WTC11 (cell line): Measurements from ENCODE around the gene TBX4. TPM values are rescaled to one million over a fixed set of nuclear protein-coding genes. Genes with fewer than 3 reads are reported as not detected.

ENCODE experiments used
- ATAC-seq: fragments of 200-7000 bp; cut with Tn5 transposase; 2 replicates; pipeline ENCODE4 v1.10.0; 2021; ENCODE audit warnings: mild to moderate bottlenecking, moderate library complexity
- CTCF ChIA-PET: fragments of 300-600 bp; sonication (Branson Sonifier 250); formaldehyde crosslinking; loops from one replicate; lab custom pipeline; 2021; ENCODE audit warnings: antibody characterized with exemption; lab: Charles Lee
- POLR2A ChIA-PET: fragments of 350-600 bp; sonication (Branson Sonifier 250); formaldehyde crosslinking; loops from one replicate; lab custom pipeline; 2021; ENCODE audit warnings: antibody characterized with exemption; lab: Charles Lee
- DNase-seq: peaks from one replicate; pipeline ENCODE4 v3.0.0; 2021; ENCODE audit warnings: low spot score
- H3K27ac Mint-ChIP-seq: 2 replicates; pipeline ENCODE4 v1.8.0; 2021; ENCODE audit warnings: mixed read lengths
- H3K27me3 Mint-ChIP-seq: 2 replicates; pipeline ENCODE4 v1.8.0; 2021; ENCODE audit warnings: low read depth, mild to moderate bottlenecking, moderate library complexity, mixed read lengths
- H3K36me3 Mint-ChIP-seq: 2 replicates; pipeline ENCODE4 v1.8.0; 2021; ENCODE audit warnings: mixed read lengths
- H3K4me1 Mint-ChIP-seq: 2 replicates; pipeline ENCODE4 v1.8.0; 2022; ENCODE audit warnings: mixed read lengths
- H3K4me3 Mint-ChIP-seq: 2 replicates; pipeline ENCODE4 v1.8.0; 2021; ENCODE audit warnings: mild to moderate bottlenecking, moderate library complexity, mixed read lengths
- H3K9me3 Mint-ChIP-seq: 2 replicates; pipeline ENCODE4 v1.8.0; 2021; ENCODE audit warnings: mixed read lengths
- AFF4 ChIP-seq: sonication (generic); formaldehyde crosslinking; IDR thresholded peaks from 2 replicates; pipeline ENCODE4 v1.8.1; 2023; ENCODE audit warnings: mild to moderate bottlenecking, missing genetic modification reagents, borderline replicate concordance
- E2F5 ChIP-seq: sonication (generic); formaldehyde crosslinking; IDR thresholded peaks from 2 replicates; pipeline ENCODE4 v1.8.1; 2022; ENCODE audit warnings: mild to moderate bottlenecking, moderate library complexity, missing genetic modification reagents
- EMX1 ChIP-seq: fragments of 250-450 bp; sonication (Bioruptor Pico); IDR thresholded peaks from 2 replicates; pipeline ENCODE4 v1.8.0; 2021; ENCODE audit warnings: mild to moderate bottlenecking
- GABPB1 ChIP-seq: sonication (generic); formaldehyde crosslinking; IDR thresholded peaks from 2 replicates; pipeline ENCODE4 v1.8.1; 2023; ENCODE audit warnings: mild to moderate bottlenecking, missing genetic modification reagents
- IRF2 ChIP-seq: sonication (generic); formaldehyde crosslinking; IDR thresholded peaks from 2 replicates; pipeline ENCODE4 v1.8.0; 2022; ENCODE audit warnings: low read depth, missing genetic modification reagents, borderline replicate concordance
- JAZF1 ChIP-seq: fragments of 250-450 bp; sonication (Bioruptor Pico); IDR thresholded peaks from 2 replicates; pipeline ENCODE4 v1.9.0; 2021; ENCODE audit warnings: moderate library complexity, mild to moderate bottlenecking, inconsistent platforms
- MYBL2 ChIP-seq: sonication (generic); formaldehyde crosslinking; IDR thresholded peaks from 2 replicates; pipeline ENCODE4 v1.8.1; 2023; ENCODE audit warnings: mild to moderate bottlenecking, moderate library complexity, missing genetic modification reagents
- RORB ChIP-seq: fragments of 250-450 bp; sonication (Bioruptor Pico); IDR thresholded peaks from 2 replicates; pipeline ENCODE4 v1.9.0; 2021; ENCODE audit warnings: mild to moderate bottlenecking
- ZNF396 ChIP-seq: fragments of 250-450 bp; sonication (Bioruptor Pico); IDR thresholded peaks from 2 replicates; pipeline ENCODE4 v1.8.0; 2021; ENCODE audit warnings: mild to moderate bottlenecking, moderate library complexity, borderline replicate concordance
- ZNF425 ChIP-seq: fragments of 250-450 bp; sonication (Bioruptor Pico); conservative IDR thresholded peaks from 2 replicates; pipeline ENCODE4 v1.9.0; 2021; ENCODE audit warnings: mild to moderate bottlenecking
- total RNA-seq: library from RNA; stranded (reverse); gene quantifications from 3 replicates; pipeline ENCODE4 v1.2.3, GENCODE V29; 2021
- TF ChIP-seq, protein P1 (sequence below): sonication (generic); formaldehyde crosslinking; IDR thresholded peaks from 2 replicates; pipeline ENCODE4 v1.8.1; 2022; ENCODE audit warnings: missing genetic modification reagents, borderline replicate concordance
- TF ChIP-seq, protein P2 (sequence below): fragments of 250-450 bp; sonication (Bioruptor Pico); IDR thresholded peaks from 2 replicates; pipeline ENCODE4 v1.8.0; 2021; ENCODE audit warnings: mild to moderate bottlenecking
- TF ChIP-seq, protein P3 (sequence below): sonication (generic); formaldehyde crosslinking; IDR thresholded peaks from 2 replicates; pipeline ENCODE4 v1.8.0; 2022; ENCODE audit warnings: mild to moderate bottlenecking, missing genetic modification reagents
- TF ChIP-seq, protein P4 (sequence below): sonication (generic); formaldehyde crosslinking; IDR thresholded peaks from 2 replicates; pipeline ENCODE4 v1.8.0; 2023; ENCODE audit warnings: missing genetic modification reagents, mild to moderate bottlenecking, borderline replicate concordance
- TF ChIP-seq, protein P5 (sequence below): fragments of 250-450 bp; sonication (Bioruptor Pico); IDR thresholded peaks from 2 replicates; pipeline ENCODE4 v1.9.0; 2021; ENCODE audit warnings: moderate library complexity, mild to moderate bottlenecking, inconsistent platforms, borderline replicate concordance

Gene TBX4
- total RNA-seq, 1 experiment from 2014 or later: not detected

DNA sequence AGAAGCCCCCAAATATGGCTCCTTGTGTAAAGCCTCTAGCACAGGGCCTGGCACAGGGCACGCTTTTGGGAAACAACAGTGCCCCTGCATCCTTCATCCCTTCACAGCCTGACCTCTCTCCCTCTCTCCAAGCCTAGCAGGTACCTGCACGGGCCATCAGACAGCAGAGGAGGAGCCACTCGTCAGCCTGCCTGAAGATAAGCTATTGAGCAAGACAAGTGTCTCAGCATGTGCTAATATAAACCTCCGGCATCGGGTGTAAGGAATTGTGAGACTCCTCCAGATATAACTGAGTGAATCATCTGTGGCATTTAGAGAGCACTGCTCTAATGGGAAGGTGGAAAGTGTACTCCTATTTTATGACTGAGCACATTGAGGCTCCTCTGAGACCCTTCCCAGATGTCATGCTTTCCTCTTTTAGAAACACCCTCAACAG is 38.3 kb downstream of the TBX4 start (continued):
- TF ChIP-seq ZNF396 (CRISPR knock-in tag): no peak
- TF ChIP-seq RORB: no peak
- TF ChIP-seq, protein P1, sequence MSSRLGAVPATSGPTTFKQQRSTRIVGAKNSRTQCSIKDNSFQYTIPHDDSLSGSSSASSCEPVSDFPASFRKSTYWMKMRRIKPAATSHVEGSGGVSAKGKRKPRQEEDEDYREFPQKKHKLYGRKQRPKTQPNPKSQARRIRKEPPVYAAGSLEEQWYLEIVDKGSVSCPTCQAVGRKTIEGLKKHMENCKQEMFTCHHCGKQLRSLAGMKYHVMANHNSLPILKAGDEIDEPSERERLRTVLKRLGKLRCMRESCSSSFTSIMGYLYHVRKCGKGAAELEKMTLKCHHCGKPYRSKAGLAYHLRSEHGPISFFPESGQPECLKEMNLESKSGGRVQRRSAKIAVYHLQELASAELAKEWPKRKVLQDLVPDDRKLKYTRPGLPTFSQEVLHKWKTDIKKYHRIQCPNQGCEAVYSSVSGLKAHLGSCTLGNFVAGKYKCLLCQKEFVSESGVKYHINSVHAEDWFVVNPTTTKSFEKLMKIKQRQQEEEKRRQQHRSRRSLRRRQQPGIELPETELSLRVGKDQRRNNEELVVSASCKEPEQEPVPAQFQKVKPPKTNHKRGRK: no peak
- no peak for TF ChIP-seq AFF4
- TF ChIP-seq, protein P2, sequence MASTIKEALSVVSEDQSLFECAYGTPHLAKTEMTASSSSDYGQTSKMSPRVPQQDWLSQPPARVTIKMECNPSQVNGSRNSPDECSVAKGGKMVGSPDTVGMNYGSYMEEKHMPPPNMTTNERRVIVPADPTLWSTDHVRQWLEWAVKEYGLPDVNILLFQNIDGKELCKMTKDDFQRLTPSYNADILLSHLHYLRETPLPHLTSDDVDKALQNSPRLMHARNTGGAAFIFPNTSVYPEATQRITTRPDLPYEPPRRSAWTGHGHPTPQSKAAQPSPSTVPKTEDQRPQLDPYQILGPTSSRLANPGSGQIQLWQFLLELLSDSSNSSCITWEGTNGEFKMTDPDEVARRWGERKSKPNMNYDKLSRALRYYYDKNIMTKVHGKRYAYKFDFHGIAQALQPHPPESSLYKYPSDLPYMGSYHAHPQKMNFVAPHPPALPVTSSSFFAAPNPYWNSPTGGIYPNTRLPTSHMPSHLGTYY: no peak
- no peak for TF ChIP-seq ZNF425 (CRISPR knock-in tag)

DNA sequence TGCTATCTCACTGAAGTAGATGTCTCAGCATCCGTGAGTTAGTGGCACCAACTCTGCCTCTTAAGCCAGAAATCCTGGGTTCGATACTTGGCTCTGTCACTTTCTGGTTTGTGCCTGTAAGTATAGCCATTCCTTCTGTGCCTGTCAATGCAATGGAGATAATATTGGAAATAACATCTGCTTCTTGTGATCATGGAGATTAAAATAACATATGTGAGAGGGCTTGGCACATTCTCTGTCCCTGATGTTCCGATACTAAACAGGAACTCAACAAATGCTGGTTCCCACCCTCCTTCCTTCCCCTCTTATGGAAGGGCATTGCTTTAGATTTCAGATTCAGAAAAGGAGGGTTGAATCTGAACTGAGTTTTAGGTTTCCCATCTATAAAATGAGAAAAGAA is 39.8 kb downstream of the TBX4 start:
- TF ChIP-seq, protein P3, sequence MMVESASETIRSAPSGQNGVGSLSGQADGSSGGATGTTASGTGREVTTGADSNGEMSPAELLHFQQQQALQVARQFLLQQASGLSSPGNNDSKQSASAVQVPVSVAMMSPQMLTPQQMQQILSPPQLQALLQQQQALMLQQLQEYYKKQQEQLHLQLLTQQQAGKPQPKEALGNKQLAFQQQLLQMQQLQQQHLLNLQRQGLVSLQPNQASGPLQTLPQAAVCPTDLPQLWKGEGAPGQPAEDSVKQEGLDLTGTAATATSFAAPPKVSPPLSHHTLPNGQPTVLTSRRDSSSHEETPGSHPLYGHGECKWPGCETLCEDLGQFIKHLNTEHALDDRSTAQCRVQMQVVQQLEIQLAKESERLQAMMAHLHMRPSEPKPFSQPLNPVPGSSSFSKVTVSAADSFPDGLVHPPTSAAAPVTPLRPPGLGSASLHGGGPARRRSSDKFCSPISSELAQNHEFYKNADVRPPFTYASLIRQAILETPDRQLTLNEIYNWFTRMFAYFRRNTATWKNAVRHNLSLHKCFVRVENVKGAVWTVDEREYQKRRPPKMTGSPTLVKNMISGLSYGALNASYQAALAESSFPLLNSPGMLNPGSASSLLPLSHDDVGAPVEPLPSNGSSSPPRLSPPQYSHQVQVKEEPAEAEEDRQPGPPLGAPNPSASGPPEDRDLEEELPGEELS (CRISPR knock-in tag): no peak
- no peak for TF ChIP-seq MYBL2 (CRISPR knock-in tag)
- TF ChIP-seq E2F5 (CRISPR knock-in tag): no peak
- TF ChIP-seq JAZF1 (CRISPR knock-in tag): no peak
- no peak for TF ChIP-seq IRF2
- TF ChIP-seq, protein P2: no peak
- no peak for TF ChIP-seq EMX1
- TF ChIP-seq, protein P4, sequence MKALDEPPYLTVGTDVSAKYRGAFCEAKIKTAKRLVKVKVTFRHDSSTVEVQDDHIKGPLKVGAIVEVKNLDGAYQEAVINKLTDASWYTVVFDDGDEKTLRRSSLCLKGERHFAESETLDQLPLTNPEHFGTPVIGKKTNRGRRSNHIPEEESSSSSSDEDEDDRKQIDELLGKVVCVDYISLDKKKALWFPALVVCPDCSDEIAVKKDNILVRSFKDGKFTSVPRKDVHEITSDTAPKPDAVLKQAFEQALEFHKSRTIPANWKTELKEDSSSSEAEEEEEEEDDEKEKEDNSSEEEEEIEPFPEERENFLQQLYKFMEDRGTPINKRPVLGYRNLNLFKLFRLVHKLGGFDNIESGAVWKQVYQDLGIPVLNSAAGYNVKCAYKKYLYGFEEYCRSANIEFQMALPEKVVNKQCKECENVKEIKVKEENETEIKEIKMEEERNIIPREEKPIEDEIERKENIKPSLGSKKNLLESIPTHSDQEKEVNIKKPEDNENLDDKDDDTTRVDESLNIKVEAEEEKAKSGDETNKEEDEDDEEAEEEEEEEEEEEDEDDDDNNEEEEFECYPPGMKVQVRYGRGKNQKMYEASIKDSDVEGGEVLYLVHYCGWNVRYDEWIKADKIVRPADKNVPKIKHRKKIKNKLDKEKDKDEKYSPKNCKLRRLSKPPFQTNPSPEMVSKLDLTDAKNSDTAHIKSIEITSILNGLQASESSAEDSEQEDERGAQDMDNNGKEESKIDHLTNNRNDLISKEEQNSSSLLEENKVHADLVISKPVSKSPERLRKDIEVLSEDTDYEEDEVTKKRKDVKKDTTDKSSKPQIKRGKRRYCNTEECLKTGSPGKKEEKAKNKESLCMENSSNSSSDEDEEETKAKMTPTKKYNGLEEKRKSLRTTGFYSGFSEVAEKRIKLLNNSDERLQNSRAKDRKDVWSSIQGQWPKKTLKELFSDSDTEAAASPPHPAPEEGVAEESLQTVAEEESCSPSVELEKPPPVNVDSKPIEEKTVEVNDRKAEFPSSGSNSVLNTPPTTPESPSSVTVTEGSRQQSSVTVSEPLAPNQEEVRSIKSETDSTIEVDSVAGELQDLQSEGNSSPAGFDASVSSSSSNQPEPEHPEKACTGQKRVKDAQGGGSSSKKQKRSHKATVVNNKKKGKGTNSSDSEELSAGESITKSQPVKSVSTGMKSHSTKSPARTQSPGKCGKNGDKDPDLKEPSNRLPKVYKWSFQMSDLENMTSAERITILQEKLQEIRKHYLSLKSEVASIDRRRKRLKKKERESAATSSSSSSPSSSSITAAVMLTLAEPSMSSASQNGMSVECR: no peak
- TF ChIP-seq, protein P5, sequence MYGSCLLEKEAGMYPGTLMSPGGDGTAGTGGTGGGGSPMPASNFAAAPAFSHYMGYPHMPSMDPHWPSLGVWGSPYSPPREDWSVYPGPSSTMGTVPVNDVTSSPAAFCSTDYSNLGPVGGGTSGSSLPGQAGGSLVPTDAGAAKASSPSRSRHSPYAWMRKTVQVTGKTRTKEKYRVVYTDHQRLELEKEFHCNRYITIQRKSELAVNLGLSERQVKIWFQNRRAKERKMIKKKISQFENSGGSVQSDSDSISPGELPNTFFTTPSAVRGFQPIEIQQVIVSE (CRISPR knock-in tag): no peak
- no peak for TF ChIP-seq GABPB1 (CRISPR knock-in tag)
- Mint-ChIP-seq H3K36me3 (no peaks in the 10 kb centered on the region), H3K27me3 (no peaks in the 10 kb centered on the region), H3K4me3 (no peak overlapping the region), H3K4me1 (peaks cover 14% of the 10 kb centered on the region), H3K27ac (no peak overlapping the region), H3K9me3 (no peaks in the 10 kb centered on the region)
- DNase-seq: no peak
- ChIA-PET POLR2A (no interaction called here), CTCF (no interaction called here)
- ATAC-seq: no peak
